NCI-H1105 (cell line): Measurements from ENCODE around the gene ESR2.
"Not testable (repeated sequence)": the region's sequence is repeated elsewhere in the genome, so short reads cannot be mapped to it uniquely, and the experiment has no call there.

Experiments
- DNase-seq: peaks from one replicate; lab custom pipeline; 2025; lab: John Stamatoyannopoulos, UW

ESR2 gene

GRCh38 chr14:64137657-64138290, 156.4 kb downstream of the ESR2 start:
- no peak for DNase-seq

DNA sequence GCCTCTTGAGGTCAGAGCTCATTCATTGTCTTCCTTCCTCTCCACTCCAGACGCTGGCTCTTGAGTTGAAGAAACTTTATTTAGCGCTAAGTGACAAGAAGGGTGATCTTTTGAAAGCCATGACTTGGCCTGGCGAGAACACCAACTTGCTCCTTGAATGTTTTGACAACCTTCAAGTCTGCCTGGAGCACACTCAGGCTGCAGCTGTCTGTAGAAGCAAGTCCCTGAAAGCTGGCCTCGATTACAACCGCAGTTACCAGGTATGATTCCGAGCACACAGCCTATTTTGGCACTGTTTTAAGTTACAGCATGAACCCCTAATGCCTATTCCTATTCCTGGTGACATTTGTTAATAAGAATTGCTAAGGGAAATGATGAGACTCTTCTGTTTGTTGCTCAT, 167.6 kb downstream of the ESR2 start:
- no peak for DNase-seq

DNA sequence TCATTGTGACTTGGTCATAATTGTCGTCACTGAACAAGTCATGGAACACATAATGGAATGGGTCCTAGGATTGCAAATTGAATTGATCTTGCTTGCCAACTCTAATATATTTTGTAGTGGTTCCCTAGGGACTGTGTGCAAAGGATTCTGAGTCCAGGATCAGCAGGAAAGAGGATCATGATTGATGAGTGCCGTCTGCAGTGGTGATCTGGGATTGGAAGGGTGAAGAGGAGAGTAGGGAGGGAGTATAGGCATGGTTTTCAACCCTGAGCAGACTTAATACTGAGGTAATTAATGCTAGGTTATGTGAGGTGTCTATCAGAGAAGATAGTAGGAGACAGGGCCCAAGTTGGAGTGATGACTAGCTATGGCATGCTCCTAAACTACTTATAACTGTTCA, 168.9 kb downstream of the ESR2 start:
- no peak for DNase-seq

- no peak for DNase-seq
These were observed 170.8 kb downstream of the ESR2 start for GRCh38 chr14:64123241-64123822.

DNA sequence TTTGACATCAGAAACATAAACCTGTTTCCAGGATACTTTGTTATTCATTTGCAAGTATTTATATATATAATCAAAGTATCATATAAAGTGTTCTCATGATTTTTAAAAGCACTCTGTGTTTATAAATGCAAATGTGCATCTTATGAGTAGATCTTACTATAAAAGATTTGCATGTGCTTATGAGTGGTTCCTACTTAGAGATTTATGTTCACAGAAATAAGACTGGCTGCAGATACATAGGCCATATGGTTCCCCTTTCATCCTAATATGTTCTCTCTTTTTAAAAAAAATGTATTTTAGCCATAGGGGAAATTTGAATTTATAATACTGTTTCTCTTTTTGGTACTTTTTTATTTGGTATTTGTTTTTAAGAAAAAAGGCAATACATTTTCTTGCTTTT, 174.2 kb downstream of the ESR2 start:
- DNase-seq, result no peak

- no peak for DNase-seq
These were observed 174.7 kb downstream of the ESR2 start for GRCh38 chr14:64119500-64119899.

- DNase-seq, result no peak
These were observed 175.3 kb downstream of the ESR2 start for GRCh38 chr14:64118892-64119291.

DNA sequence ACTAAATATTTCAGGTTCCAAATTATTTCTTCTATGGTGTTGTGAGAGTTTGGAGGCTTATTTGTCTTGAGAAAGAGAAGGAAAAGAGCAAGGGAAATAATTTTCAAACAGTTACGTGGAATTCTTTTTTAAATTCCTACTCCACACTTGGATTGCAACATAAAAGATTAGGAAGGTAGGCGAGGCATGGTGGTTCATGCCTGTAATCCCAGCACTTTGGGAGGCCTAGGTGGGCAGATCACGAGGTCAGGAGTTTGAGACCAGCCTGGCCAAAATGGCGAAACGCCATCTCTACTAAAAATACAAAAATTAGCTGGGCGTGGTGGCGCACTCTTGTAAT, 175.8 kb downstream of the ESR2 start:
- not testable (repeated sequence) for DNase-seq

DNA sequence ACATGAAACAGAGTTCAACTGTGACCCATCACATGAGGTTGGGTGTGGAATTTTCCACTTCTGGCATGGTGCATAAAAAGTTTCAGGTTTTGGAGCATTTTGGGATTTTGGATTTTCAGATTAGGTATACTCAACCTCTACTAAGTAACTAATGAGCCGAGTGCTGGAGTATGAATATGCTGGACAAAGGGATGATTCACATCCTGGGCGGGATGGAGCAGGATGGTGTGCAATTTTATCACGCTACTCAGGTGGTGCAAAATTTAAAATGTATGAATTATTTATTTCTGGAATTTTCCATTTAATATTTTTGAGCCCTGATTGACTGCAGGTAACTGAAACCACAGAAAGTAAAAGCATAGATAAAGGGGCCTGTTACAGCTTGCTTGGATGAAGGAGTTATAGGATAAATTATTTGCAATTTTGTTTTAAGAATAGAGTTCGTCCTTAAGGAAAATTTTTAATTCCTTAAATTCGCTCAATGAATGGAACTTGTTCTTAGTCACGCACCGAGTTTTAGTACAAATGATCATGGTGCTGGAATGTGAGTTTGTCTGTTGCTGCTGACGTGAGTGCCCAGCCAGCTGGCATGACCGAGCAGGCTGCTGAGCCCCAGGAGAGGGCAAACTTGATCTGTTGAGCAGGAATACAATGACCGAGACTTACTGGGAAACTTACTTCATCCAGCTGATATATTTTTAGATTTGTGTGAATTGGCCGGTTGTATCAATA, 176.3 kb downstream of the ESR2 start:
- DNase-seq, result no peak

DNA sequence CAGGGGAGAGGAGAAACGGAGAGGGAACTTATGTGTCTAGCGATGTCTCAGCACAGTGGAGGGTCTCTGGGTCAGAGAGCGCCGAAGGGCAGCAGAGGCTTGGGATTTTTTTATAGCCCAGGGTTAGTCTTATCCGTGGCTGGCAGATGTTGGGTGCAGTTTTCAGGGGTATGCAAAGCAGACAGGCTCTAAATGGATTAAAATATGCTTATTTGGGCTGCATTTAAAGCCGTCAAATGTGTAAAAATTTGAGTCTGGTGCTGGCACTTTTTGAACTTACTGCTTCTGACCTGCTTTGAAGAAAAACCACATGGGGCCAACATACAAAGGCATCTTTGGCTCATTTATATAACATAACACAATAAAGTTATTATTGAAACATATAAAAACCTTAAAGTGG, 178.8 kb downstream of the ESR2 start:
- no peak for DNase-seq

GRCh38 chr14:64114796-64115195, 179.4 kb downstream of the ESR2 start:
- DNase-seq, result no peak

GRCh38 chr14:64114166-64114565, 180.0 kb downstream of the ESR2 start:
- DNase-seq, result no peak

DNA sequence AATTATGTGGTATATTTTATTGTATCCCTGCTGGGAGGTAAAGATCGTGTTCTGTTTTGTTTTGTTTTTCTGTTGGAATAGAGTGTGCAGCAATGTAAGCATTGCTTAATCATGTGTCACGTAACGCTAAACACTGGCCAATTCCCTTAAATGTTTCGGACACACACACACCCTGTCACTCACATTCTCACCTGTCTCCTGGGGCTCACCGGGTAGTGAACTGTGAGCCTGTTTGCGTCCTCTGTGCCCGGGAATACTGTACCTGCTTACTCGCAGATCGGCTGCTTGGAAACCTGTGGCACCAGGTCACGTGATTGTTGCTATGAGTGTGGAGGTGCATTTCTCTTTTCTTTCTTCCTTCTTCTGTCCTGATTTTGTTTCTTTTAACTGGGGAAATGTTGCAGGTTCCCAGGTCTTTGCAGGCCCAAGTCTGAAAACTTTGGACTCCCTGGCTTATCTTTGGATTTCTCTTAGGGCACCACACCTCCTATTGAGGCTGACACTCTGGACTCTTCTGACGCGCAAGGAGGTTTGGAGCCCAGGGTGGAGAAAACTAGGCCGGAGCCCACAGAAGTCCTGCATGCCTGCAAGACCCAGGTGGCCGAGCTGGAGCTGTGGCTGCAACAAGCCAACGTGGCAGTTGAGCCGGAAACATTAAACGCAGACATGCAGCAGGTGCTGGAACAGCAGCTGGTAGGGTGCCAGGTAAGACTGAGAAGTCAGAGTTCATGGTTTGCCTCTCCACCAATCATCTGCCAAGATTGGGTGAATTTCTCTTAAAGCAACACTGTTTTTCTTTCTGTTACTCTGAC, 181.1 kb downstream of the ESR2 start:
- peak; percentile 57 for DNase-seq

GRCh38 chr14:64110802-64111201, 183.4 kb downstream of the ESR2 start:
- DNase-seq, result no peak

- no peak for DNase-seq
These were observed 184.2 kb downstream of the ESR2 start for GRCh38 chr14:64109819-64110554.

GRCh38 chr14:64107438-64107837, 186.7 kb downstream of the ESR2 start:
- DNase-seq, result no peak

DNA sequence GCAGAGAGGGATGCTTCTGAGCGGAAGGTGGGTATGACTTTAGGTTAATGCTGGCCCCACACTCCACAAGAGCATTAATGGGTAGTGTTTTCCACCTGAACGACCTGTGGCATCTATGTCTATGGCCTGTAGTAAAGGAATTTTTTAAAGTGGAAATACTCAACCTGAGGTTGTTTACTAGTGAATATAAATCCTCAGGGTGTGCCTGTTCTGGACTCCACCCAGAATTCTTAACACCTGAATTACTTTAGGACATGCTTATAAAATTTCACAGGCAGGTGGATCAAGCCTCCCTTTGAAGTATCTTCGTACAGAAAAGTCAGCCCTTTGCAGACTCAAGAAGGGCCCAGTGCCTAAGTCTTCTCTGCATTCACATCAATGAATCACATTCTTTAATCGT, 196.1 kb downstream of the ESR2 start:
- DNase-seq, result no peak

- no peak for DNase-seq
These were observed 198.6 kb downstream of the ESR2 start for GRCh38 chr14:64095620-64096019.

DNA sequence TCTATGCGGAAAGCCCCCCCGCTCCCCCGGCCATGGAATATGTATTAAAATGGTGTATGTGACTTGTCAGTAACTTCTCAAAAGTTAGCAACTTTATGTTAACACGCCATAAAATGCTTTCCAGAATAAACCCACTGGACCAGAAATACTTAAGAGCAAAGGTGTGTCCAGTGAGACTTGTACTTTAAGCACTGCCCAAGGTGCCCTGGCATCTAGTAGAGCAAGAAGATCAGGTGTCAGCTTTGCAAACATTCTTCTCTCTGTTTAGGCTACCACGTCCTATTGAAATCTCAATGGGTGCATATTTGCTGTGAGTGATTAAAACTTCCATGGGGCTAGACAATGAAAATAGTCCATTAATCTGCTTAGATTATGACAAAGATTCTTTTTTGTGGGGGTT, 201.2 kb downstream of the ESR2 start:
- no peak for DNase-seq

DNA sequence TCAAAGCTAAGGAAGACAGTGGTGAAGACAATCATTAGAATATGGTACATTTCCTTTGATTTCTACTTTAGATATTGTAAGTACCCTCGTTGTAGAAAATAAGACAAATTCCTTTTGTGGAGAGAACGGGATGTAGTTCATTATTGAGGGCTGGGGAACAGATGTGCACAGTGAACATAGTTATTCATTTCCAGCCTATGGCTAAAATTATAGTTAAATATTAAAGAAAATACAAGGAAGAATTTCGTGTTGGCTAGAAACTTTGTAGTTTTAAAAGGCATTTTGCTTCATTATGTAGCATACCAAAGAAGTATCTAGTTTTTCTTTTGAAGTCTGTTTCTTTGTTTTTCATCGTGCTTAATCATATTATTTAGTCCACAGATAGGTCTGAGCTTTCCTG, 201.8 kb downstream of the ESR2 start:
- no peak for DNase-seq

DNA sequence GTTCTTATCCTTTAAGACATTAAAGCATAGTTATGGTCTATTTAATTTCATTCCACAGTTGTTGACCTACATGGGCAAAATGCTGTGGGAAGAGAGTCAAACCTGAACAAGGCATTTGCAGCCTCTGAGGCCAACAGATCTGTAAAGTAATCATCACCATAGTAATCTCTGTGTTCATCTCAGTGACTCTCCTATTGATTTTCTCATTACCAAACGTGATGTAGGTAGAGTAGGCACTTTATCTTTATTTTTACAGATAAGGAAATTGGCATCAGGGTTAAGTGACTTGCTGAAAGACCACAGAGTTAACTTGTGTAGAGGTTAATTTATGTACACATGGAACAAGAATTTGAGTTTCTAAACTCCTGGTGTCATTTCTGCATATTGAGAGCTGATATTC, 203.0 kb downstream of the ESR2 start:
- no peak for DNase-seq

- no peak for DNase-seq
These were observed 204.3 kb downstream of the ESR2 start for GRCh38 chr14:64089920-64090319.
